CD4-positive, alpha-beta T cell treated with Interferon alpha-2 for 1 hour (primary cell): ENCODE measurements around the gene UBASH3B.
A peak's percentile ranks its signal among the peaks of the same experiment; 100 is the strongest.
"Not testable (repeated sequence)": the region's sequence is repeated elsewhere in the genome, so short reads cannot be mapped to it uniquely, and the experiment has no call there.

Source experiments
- DNase-seq, 2 donors: peaks; one replicate each; pipeline ENCODE4 v3.0.0-alpha.2; 2020 to 2022

UBASH3B gene, protein sequence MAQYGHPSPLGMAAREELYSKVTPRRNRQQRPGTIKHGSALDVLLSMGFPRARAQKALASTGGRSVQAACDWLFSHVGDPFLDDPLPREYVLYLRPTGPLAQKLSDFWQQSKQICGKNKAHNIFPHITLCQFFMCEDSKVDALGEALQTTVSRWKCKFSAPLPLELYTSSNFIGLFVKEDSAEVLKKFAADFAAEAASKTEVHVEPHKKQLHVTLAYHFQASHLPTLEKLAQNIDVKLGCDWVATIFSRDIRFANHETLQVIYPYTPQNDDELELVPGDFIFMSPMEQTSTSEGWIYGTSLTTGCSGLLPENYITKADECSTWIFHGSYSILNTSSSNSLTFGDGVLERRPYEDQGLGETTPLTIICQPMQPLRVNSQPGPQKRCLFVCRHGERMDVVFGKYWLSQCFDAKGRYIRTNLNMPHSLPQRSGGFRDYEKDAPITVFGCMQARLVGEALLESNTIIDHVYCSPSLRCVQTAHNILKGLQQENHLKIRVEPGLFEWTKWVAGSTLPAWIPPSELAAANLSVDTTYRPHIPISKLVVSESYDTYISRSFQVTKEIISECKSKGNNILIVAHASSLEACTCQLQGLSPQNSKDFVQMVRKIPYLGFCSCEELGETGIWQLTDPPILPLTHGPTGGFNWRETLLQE

DNA sequence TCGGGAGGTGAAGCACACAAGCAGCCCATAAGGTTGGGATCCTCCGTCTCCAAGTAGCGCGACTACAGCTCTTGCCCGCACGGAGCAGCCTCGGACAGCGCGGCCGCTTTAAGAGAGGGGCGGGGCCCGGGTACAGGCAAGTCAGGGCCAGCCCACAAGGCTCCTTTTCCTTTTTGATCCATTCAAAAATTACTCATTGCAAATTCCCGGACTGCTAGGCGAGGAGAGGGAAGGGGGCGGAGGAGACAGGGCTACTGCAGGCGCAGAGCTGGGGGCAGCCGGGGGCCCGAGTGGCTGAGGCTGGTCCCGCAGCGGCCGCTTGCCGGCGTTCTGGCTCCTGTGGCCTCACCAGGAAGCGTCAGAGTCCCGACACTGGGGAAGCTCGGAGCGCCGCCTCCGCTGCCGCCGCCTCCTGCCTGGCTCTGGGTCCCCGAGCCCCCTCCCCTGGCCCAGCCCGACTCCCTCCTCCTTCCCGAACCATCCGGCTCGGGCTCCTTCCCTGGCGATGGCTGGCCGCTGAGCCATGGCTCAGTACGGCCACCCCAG lies at the start of gene UBASH3B:
UBASH3B (plus strand) TSS at position 196 of the 546 bp plus-strand sequence; CDS start at position 524, 328 bp downstream.
- DNase-seq: peak; percentile 59 to 69

DNA sequence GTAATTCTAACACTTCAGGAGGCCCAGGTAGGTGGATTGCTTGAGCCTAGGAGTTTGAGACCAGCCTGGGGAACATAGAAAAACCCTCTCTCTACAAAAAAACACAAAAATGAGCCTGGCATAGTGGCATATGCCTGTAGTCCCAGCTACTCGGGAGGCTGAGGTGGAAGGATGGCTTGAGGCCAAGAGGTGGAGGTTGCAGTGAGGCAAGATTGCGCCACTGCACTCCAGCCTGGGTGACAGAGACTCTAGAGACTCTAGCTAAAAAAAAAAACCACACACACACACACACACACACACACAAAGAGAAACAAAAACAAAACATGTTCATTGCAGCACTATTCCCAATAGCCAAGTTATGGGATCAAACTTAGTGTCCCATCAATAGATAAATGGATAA lies 48.4 kb upstream of the UBASH3B start:
- not testable (repeated sequence) for DNase-seq

DNA sequence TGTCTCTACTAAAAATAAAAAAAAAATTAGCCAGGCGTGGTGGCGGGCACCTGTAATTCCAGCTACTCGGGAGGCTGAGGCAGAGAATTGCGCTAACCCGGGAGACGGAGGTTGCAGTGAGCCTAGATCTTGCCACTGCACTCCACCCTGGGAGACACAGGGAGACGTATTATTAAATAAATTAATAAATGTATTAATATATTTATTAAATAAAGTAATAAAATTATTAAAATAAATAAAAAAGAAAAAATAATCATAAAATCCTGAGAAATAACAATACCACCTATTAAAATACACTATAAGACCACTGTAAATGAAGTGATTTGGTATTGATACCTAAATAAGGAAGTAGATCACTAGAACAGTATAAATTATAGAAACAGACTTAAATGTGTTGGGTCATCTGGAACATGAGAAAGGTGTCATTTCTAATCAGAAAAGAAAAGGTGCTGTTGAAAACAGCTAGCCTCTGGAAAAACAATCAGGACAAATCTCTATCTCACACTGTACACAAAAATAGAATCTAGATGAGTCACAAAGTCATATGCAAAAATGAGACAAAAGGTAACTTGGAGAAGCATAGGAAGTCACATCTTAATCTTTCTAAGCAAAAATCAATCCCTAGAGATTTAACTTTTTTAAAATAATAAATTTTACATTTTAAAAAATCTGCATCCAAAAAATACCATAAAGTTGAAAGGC lies 43.2 kb upstream of the UBASH3B start:
- DNase-seq: no peak

DNA sequence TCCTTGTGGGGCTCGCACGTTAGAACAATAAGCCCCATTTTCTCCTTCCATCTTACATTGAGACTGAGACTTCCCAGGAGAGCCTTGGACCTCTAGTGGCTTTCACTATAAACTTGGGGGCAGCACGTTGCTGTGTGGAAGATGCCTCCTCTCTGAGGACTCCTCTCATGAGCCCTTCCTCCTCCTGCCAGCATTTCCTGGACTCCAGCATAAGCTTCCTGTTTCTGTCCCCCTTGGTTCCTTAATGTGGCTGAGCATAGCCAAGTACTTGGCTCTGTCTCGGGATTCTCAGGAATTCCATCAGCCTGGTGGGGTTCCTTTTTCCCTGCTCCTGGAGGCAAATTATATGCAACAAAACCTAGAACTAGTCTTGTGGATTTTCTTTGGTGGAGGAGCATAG lies 38.8 kb upstream of the UBASH3B start:
- no peak for DNase-seq

DNA sequence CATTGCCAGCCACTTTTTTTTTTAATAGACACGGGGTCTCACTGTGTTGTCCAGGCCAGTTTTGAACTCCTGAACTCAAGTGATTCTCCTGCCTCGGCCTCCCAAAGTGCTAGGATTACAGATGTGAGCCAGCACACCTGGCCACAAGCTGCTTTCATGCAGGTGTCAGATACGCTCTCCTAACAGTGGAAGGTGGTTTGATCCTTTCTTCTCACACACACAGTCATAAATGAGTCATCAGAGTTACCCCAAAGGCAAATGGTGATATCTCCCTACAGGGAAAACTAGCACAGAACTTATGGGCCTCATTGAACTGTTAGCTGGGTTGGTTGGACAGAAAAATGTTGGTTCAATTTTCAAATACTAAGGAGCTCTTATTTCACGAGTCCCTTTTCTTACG lies 38.2 kb upstream of the UBASH3B start:
- no peak for DNase-seq

DNA sequence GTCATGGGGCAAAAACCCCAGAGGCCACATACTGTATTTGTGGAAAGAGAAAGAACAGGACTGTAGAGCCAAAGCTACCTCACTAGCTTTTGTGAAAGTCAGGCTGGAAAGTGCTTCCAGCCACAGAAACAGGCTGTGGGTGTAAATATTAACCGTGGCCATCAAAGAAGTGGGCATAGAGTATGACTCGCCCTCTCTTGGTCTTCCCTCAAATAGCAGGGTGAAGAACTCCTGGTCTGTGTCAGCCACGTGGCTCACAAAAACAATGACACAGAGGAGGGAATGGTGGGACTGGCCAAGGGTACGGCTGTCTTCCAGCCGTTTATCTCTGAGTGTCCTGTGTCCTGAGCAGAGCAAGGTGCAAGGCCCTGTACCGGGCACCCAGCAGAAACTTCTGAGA lies 37.6 kb upstream of the UBASH3B start:
- no peak for DNase-seq

DNA sequence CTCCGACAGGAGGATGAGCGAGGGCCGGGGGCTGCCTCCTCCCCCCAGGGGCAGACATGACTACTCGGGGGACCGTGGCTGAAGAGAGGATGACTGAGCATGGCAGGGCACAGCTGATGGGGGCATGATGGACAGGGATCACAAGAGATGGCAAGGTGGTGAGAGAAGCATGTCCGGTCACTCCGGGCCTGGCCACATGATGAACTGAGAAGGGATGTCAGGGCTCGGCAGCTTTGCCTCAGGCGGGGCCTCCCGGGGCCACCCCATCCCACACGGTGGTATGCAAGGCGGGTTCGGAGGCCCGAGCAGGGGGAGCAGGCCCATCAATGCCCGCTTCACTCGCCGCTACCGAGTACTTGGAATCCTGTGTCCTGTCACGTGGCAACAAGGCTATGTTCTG lies 36.6 kb upstream of the UBASH3B start:
- DNase-seq: no peak

DNA sequence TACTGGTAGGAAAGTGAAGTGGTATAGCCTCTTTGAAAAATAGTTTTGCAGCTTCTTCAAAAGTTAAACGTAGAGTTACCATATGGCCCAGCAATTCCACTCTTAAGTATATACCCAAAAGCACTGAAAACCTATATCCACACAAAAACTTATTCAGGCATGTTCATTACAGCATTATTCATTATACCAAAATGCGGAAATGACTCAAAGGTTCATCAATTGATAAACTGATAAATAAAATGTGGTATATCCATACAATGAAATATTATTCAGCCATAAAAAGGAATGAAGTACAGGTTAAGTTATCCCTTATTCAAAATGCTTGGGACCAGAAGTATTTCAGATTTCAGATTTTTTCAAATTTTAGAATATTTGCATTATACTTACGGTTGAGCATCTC lies 35.8 kb upstream of the UBASH3B start:
- DNase-seq: no peak

DNA sequence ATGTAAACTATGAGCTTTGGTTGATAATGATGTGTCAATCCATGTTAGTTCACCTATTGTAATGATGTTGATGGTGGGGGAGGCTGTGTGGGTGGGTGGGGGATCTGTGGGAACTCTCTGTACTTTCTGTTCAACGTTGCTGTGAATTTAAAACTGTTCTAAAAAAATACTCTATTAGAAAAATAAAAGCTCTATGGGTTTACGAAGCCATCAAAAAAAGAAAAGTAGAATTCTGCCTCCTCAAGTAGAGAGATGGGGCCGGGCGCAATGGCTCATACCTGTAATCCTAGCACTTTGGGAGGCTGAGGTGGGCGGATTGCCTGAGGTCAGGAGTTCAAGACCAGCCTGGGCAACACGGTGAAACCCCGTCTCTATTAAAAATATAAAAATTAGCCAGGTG lies 30.0 kb upstream of the UBASH3B start:
- not testable (repeated sequence) for DNase-seq

DNA sequence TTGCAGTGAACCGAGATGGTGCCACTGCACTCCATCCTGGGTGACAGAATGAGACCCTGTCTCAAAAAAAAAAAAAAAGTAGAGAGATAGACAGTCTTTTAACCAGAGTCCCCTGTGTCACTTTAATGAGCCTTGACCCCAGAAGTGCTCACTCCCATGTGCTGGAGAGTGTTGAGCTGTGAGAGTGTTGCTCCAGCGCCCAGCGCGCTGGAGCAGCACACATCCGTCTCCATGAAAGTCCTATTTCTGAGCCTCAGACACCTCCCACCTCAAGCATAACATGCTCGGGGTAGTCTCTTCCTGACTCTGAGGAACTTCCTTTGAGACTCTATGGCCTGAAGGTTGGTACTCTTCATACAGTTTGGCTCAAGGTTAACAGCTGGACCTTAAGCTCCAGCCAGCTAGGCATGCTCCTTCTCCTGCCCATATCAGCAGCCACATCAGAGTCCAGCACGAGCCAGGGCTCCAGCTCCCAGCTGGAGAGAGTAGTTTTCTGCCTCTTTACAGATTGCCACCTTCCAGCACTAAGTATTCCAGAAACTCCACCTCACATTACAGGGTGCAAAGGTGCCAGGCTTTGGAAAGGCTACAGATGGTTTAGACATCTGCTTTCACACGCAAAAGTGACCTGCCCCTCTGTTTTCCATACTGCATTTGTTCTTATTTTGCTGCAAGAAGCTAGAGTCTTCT lies 29.4 kb upstream of the UBASH3B start:
- no peak for DNase-seq

DNA sequence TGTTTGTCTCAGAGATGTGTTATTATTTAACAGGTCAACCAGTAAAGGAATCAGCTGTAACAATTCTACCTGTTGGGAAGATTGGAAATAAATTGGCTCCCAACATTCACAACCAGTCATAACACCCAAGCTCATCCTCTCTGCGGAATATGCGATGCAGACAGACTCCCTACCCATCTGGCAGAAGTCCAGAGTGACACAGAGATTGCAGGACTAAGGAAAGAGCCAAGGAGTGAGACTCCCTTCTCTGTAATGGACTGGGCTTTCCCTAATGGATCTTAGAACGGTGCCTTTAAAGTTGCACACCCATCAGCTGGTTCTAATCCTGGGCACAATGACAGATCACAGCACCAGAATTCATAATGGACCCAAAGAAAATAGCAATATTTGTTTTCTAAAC lies 27.8 kb upstream of the UBASH3B start:
- DNase-seq: no peak

DNA sequence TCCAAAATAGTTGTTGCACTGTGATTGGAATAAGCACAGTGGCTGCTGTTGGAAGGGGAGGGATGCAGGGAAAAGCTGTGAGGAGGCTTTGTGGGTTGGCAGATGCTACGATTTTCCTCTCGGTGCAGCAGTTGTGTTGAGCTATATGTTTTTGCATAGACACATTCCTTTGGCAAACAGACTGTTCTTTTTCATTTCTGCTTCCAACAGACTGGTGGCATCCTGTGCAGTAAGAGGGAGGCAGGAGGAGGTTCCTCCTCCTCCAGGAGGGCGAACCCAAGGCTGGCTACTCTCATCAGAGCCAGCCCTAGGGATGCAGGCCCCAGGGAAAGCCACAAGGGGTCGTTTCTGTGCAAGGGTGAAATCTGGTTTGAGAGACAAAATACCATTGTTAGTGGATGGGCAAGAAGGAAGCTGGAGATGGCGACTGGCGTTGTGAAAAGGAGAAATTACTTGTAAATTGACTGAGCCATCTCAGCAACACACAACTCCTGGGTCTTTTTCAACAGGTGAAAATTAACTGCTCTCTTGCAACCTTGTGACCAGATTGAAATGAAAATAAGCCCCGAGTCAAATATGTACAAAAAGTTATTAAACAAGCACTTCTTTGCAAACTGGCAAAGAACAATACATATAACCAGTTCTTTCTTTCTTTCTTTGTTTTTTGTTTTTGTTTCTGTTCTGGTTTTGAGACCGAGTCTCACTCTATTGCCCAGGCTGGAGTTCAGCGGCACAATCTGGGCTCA lies 26.5 kb upstream of the UBASH3B start:
- DNase-seq: peak; percentile 69 to 74

DNA sequence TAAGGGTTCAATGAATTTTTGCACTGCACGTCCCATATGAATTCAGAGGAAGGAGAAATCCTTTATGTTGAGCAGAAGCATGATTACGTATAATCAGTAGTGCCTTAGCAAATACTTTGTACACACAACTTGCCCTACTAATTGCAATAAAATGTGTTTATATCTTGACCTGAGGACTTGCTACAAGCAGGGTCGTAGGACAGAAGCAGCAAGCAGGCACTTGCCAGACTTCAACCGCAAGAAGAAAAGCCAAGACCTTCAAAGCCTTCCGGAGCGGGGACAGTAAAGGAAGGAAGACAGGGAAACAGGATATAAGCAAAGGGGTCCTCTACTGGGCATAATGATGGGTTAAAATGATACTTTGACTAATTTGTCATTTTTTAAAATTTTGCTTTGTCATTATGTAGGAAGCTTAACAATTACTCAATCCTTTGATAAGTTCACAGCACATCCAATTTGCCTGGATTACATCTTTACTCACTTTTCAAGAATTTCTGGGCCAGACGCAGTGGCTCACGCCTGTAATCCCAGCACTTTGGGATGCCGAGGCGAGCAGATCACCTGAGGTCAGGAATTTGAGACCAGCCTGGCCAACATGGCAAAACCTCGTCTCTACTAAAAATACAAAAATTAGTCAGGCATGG lies 23.2 kb upstream of the UBASH3B start:
- DNase-seq: no peak

DNA sequence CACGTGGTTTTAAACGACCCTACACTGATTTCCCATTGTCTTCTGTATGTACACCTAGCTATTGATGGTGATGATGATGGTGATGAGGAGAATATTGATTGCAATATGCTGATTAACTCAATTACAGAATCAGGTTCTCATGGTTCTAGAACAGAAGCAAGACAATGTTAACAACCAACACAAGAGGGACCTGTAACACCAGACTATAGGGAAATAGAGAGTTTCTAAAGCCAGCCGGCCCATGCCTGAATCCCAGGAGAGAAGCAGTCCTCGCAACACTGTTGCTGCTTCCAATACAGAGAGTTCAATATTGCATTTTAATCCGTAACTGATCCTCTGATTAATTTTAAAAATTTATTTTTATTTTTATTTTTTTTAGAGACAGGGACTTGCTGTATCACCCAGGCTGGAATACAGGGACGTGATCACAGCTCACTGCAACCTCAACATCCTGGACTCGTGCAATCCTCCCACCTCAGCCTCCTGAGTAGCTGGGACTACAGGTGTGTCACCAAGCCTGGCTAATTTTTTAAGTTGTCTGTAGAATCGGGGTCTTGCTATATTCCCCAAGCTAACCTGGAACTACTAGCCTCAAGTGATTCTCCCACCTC lies 22.2 kb upstream of the UBASH3B start:
- DNase-seq: peak; percentile 25 to 54

DNA sequence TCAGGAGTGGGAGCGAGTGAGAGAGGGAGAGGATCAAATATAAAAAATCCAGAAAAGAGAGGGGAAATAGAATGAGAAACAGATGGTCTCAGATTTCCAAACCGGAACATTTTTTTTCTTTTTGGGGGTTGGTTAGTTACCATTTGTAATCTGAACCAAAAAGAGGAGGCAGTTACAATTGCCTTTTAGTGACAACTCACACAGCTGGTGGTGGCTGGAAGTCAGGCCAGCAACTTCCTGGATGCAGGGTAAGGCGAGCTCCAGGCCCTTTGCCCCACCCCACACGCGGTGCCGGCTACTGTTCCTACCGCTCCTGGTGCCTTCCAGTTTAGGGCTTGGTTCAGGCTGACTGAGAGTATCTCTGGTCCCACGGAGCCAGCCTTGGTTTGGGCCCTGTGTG lies 21.0 kb upstream of the UBASH3B start:
- no peak for DNase-seq

DNA sequence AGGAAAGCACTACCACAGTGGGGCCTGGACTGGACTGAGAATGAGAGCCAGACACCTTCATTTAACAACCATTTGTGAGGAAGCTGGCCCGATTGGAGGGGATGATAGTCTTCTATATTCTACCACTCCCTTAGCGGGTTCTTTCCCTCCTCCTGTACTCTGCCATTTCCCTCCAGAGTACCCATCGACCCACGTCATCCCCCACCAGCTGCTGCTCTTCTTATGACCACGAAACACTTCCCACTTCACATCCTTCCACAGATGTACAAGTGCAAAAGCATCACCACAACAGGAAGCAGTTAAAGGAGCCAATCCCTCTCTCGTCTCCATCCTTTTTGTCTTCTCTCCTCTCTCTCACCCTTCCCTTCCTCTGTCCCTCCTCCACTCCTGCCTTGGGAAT lies 18.0 kb upstream of the UBASH3B start:
- peak in 1 of 2 donors; percentile 12 for DNase-seq

DNA sequence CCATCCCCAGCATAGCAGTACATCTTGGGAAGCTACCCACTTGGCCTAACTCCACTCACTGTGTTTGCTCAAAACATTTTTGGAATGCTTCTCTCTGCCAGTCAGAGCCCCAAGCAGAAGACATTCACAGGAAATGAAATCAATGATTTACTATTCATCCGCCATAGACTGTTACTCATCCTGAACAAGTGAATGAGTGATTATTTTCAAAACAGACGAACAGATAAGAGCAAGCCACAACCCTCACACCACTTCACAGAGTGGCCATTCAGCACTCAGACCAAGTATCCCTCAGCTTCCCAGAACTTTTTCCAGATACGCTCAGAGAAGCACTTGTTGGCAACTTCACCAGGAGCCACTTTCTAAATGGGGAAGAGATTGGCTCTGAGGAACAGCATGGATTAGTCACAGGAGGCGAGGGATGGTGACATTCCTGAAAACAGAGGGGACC lies 13.0 kb upstream of the UBASH3B start:
- DNase-seq: no peak

DNA sequence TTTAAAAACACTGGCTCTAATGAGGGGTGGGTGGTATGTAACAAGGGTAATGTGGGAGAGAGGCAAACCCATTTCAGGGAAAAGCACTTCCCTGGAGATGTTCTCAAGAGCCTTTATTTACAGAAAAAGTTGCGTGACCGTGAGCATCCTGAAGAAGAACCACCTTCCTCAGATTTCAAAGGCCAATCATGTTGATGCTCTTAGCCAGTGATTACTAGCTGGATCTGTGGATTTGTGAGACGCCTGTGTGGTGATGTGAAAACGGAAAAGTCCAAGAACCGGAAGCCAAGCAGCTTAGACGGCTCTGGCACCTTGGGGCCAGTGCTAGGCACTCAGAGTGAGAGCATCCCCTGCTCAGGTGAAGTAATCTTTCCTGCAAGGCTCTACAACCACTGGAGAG lies 12.6 kb upstream of the UBASH3B start:
- DNase-seq: no peak

DNA sequence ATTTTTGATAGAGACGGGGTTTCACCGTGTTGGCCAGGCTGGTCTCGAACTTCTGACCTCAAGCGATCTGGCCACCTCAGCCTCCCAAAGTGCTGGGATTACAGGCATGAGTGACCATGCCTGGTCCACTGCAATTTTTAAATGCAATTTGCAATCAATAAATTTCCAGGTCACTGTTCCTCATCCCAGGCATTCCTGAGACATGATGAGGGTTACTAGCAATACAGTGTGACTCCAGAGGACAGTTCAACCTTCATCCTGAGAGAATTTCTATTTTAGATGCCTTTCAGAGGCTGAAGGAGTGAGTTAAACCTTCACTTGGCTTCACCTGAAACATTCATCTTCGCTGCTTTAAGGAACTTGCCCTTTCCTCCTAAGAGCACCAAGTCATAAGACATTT lies 9.7 kb upstream of the UBASH3B start:
- no peak for DNase-seq

DNA sequence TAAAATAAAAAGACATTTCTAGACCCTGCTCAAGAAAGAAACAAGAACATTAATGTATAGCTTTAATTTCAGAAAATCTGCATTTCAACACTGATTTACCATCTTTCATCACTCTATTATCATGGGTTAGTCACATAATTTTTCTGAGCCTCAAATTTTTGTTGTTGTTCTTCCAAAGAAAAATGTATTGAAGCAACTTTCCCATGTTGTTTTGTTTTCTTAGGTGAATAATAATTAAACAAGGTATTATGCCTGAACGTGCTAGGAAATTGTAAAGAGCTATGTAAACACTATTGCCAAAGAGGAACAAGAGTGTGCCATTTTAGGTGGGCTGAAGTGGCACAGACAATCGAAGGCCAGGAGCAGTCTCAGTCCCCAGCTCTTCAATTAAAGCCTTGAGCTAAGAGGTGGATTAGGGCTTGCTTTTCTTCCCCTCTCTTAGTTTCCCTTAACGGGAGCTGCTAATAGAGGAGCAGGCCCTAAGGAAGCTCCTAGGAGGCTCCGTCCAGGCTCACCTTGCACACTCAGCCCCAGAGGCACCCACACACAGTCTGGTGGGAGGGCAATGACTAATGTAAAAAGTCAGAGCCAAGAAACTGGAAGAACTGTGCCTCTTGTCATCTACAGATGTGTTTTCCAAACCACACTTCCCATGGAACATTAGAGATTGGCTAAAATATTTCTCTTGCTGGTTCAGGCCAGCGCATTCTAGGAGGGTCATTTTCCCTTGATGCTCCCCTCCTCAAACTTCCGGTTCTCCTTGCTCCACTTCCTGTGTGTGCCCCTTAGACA lies 8.8 kb upstream of the UBASH3B start:
- no peak for DNase-seq
